ENCODE results near the gene FAIM.
"Not testable (repeated sequence)": the region's sequence is repeated elsewhere in the genome, so short reads cannot be mapped to it uniquely, and the experiment has no call there.

FAIM gene

GRCh38 chr3:138600100-138600745, 8.3 kb upstream of the FAIM start:
- DNase-seq (ENCODE audit: low read depth in 2 of 2, low spot score in 1 of 2), result no peak

GRCh38 chr3:138601661-138602060, 6.9 kb upstream of the FAIM start:
- not testable (repeated sequence) for DNase-seq (ENCODE audit: low read depth in 2 of 2, low spot score in 1 of 2)

- not testable (repeated sequence) for DNase-seq (ENCODE audit: low read depth in 2 of 2, low spot score in 1 of 2)
These were observed 4.4 kb upstream of the FAIM start for GRCh38 chr3:138604106-138604595.

- no peak for DNase-seq (ENCODE audit: low read depth in 2 of 2, low spot score in 1 of 2)
These were observed 1.3 kb downstream of the FAIM start for GRCh38 chr3:138609898-138610266.

GRCh38 chr3:138615462-138615861, 6.9 kb downstream of the FAIM start:
- DNase-seq (ENCODE audit: low read depth in 2 of 2, low spot score in 1 of 2), result no peak

- DNase-seq (ENCODE audit: low read depth in 2 of 2, low spot score in 1 of 2), result no peak
These were observed 11.9 kb downstream of the FAIM start for GRCh38 chr3:138620431-138620830.

- no peak for DNase-seq (ENCODE audit: low read depth in 2 of 2, low spot score in 1 of 2)
These were observed 15.9 kb downstream of the FAIM start for GRCh38 chr3:138624518-138624917.

GRCh38 chr3:138625707-138626365, 17.3 kb downstream of the FAIM start:
- DNase-seq (ENCODE audit: low read depth in 2 of 2, low spot score in 1 of 2), result no peak

GRCh38 chr3:138629526-138629925, 21.0 kb downstream of the FAIM start:
- no peak for DNase-seq (ENCODE audit: low read depth in 2 of 2, low spot score in 1 of 2)

- DNase-seq (ENCODE audit: low read depth in 2 of 2, low spot score in 1 of 2), result no peak
These were observed 30.1 kb downstream of the FAIM start for GRCh38 chr3:138638641-138639040.

- no peak for DNase-seq (ENCODE audit: low read depth in 2 of 2, low spot score in 1 of 2)
These were observed 32.0 kb downstream of the FAIM start for GRCh38 chr3:138640537-138640936.

- no peak for DNase-seq (ENCODE audit: low read depth in 2 of 2, low spot score in 1 of 2)
These were observed 33.8 kb downstream of the FAIM start for GRCh38 chr3:138642226-138642926.

GRCh38 chr3:138642927-138643253, 34.3 kb downstream of the FAIM start:
- DNase-seq (ENCODE audit: low read depth in 2 of 2, low spot score in 1 of 2), result no peak

GRCh38 chr3:138646008-138646407, 37.4 kb downstream of the FAIM start:
- DNase-seq (ENCODE audit: low read depth in 2 of 2, low spot score in 1 of 2), result no peak

- DNase-seq (ENCODE audit: low read depth in 2 of 2, low spot score in 1 of 2), result no peak
These were observed 37.9 kb downstream of the FAIM start for GRCh38 chr3:138646513-138646912.

- DNase-seq (ENCODE audit: low read depth in 2 of 2, low spot score in 1 of 2), result no peak
These were observed 40.6 kb downstream of the FAIM start for GRCh38 chr3:138649134-138649533.

- DNase-seq (ENCODE audit: low read depth in 2 of 2, low spot score in 1 of 2), result no peak
These were observed 45.0 kb downstream of the FAIM start for GRCh38 chr3:138653567-138653966.

- DNase-seq (ENCODE audit: low read depth in 2 of 2, low spot score in 1 of 2), result no peak
These were observed 48.9 kb downstream of the FAIM start for GRCh38 chr3:138657508-138657907.

GRCh38 chr3:138668107-138668506, 59.5 kb downstream of the FAIM start:
- DNase-seq (ENCODE audit: low read depth in 2 of 2, low spot score in 1 of 2), result no peak

- DNase-seq (ENCODE audit: low read depth in 2 of 2, low spot score in 1 of 2), result no peak
These were observed 61.8 kb downstream of the FAIM start for GRCh38 chr3:138670407-138670806.

GRCh38 chr3:138673641-138674530, 65.3 kb downstream of the FAIM start:
- DNase-seq (ENCODE audit: low read depth in 2 of 2, low spot score in 1 of 2), result no peak
